Activated CD4-positive, alpha-beta T cell treated with anti-CD3 and anti-CD28 coated beads, Interleukin-2, amount 50 U/mL, for 4 hours (primary cell): ENCODE results near the gene PEX13.

Source experiments
- DNase-seq, 2 experiments: peaks; one replicate each; pipeline ENCODE4 v3.0.0-alpha.2; 2020

Gene PEX13

GRCh38 chr2:61089797-61090196, 72.3 kb downstream of the PEX13 start:
- DNase-seq: no peak

- no peak for DNase-seq
These were observed 72.9 kb downstream of the PEX13 start for GRCh38 chr2:61090386-61090921.

DNA sequence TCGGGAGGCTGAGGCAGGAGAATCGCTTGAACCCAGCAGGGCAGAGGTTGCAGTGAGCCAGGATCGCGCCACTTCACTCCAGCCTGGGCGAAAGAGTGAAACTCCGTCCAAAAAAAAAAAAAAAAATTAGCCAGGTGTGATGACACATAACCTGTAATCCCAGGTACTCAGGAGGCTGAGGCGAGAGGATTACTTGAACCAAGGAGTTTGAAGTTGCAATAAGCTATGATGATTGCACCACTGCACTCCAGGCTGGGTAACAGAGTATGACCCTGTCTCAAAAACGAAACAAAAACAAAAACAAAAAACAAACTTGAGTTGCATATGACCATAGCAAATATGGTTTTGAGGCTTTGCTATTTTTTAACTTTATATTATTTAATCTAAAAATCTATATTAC, 74.0 kb downstream of the PEX13 start:
- DNase-seq: no peak

GRCh38 chr2:61096438-61096837, 78.9 kb downstream of the PEX13 start:
- DNase-seq: no peak

- no peak for DNase-seq
These were observed 83.3 kb downstream of the PEX13 start for GRCh38 chr2:61100801-61101200.
